GM19455 (cell line): ENCODE data around the gene MRI1.
"Not testable (repeated sequence)": the region's sequence is repeated elsewhere in the genome, so short reads cannot be mapped to it uniquely, and the experiment has no call there.

Source experiments
- ATAC-seq: cut with Tn5 transposase; IDR thresholded peaks from one replicate; pipeline ENCODE4 v1.9.1; 2021; ENCODE audit not compliant: unreplicated experiment

MRI1 gene

DNA sequence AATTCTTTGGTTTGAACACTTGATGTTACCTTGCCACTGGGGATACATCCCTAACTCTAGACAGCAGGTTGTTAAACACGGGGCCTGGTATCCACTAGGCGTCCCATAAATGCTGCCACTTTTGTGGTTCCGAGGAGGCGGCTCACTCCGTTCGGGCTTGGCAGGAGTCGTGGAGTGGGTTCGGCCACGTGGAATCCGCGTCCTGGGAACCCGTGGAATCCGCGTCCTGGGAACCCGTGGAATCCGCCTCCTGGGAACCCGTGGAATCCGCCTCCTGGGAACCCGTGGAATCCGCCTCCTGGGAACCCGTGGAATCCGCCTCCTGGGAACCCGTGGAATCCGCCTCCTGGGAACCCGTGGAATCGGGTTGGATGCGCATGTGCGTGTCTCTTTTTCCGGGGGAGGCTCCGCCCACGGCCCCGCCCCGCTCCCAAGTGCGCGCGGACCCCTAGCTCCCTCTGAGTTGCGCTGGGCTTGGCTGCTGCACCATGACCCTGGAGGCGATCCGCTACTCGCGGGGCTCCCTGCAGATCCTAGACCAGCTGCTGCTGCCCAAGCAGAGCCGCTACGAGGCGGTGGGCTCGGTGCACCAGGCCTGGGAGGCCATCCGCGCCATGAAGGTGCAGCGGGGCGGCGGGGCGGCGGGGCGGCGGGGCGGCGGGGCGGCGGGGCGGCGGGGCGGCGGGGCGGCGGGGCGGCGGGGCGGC lies at the start of gene MRI1:
Gene MRI1, plus strand, starts transcription at position 422 of the 707 bp plus-strand sequence. Its CDS starts 67 bp downstream, at position 489.
- peak; percentile 53 for ATAC-seq

- no peak for ATAC-seq
These were observed 47.1 kb upstream of the MRI1 start for GRCh38 chr19:13717194-13717643.

- ATAC-seq: no peak
These were observed 45.6 kb upstream of the MRI1 start for GRCh38 chr19:13718733-13719132.

DNA sequence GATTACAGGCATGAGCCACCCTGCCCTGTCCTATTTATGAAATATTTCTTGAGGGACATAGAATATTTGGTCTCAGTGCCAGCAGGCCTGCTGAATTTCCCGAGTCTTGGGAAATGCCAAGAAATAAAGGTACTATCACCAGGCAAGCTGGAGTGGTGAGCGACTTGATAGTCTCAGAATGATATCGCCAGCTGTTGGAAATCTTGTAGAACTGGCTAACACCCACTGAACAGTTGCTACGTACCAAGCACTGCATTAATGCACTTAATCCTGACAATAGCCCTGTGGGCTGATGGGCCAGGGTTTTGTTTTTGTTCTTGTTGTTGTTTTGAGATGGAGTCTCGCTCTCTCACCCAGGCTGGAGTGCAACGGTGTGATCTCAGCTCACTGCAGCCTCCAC lies 42.2 kb upstream of the MRI1 start:
- ATAC-seq: no peak

DNA sequence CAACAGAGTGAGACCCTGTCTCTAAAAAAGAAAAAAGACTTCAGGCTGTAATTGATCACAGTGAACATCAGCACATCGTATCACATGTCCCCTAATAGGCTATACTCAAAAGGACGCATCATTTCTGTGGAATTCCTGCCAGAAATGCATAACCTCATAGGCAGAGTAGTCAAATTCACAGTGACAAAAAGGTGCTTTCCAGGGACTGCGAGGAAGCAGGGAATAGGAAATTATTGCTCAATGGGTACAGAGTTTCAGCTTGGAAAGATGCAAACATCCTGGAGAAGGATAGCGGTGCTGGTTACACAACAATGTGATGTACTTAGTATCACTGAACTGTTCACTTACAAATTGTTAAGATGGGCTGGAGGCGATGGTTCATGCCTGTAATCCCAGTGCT lies 41.1 kb upstream of the MRI1 start:
- no peak for ATAC-seq

DNA sequence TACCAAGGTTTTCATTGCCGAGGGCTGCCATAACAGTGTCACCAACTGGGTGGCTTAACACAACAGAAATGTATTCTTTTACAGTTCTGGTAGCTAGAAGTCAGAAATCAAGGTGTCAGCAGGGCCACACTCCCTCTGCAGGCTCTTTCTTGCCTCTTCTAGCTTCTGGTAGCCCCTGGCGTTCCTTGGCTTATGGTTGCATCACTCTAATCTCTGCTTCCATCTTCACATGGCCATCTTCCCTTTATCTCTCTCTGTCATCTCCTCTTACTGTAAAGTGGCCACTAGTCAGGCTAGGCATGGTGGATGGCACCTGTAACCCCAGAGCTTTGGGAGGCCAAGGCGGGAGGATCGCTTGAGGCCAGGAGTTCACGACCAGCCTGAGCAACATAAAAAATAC lies 38.0 kb upstream of the MRI1 start:
- ATAC-seq: no peak

- ATAC-seq: no peak
These were observed 36.5 kb upstream of the MRI1 start for GRCh38 chr19:13727798-13728197.

DNA sequence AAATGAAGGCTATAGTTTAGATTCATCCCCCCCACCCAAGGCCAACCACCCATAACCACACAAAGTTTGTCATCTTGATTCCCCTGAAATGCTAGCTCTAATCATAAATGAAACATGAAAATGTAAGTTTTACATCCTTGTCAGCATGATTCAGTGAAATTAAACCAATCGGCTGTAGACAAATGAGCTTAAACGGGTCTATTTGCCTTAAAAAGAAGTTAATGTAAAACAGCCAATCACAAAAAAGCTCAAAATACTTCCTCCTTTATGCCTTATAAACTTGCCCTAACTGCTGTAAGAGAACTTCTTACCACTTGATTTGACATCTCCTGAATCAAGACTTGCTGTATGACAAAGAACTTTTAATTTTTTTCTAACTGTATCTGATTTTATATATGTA lies 34.5 kb upstream of the MRI1 start:
- no peak for ATAC-seq

DNA sequence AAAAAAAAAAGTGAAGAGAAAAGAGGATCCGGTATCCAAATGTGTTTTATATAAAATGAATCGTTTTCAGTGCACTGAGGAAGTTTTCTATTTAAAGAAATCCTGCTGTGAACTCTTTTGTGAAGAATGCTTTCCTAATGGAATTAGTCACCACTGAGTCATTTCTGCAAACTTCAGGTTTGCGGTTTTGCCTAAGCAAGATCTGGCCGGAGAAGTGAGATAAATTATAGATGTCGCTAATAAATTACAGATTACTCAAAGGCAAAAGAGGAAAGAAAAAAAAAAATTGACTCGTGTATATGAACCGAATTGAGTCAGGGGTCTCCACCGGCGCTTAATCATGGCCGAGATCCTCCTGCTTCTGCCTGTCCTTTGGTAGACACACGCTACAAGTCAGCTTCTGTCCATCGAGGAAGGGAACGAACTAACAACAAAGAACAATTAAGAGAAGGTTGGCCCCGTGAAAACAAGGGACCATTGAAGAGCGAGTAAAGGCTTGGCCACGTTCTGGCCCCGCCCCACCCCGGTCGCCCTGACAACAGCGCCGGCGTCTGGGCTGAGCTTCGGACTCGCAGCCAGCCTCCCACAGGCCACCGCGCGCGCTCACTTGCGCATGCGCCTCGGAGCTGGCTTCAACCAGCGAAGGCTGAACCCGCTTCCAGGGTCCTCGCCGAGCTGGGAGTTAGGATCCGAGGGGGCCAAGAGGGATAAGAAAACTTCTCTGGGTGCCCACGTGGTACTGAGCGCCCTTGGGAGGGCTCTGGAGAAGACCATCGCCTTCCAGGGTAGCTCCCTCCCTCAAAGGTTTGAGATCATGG lies 33.0 kb upstream of the MRI1 start:
- ATAC-seq: peak; percentile 98

- no peak for ATAC-seq
These were observed 32.0 kb upstream of the MRI1 start for GRCh38 chr19:13732337-13732736.

DNA sequence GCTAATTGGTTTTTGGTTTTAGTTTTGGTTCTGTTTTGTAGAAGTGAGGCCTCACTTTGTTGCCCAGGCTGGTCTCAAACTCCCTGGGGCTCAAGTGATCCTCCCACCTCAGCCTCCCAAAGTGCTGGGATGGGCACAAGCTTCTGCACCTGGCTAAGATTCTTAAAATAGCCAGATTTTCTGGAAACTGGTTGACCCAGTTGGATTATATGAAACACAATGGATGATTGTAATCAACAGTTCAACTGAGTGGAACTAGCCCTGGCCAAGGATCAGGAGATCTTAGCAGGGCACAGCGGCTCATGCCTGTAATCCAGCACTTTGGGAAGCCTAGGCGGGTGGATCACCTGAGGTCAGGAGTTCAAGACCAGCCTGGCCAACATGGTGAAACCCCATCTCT lies 29.6 kb upstream of the MRI1 start:
- ATAC-seq: no peak

- no peak for ATAC-seq
These were observed 26.2 kb upstream of the MRI1 start for GRCh38 chr19:13738073-13738472.

- ATAC-seq: no peak
These were observed 22.4 kb upstream of the MRI1 start for GRCh38 chr19:13741893-13742292.

GRCh38 chr19:13742756-13743155 lies 21.6 kb upstream of the MRI1 start:
- no peak for ATAC-seq

DNA sequence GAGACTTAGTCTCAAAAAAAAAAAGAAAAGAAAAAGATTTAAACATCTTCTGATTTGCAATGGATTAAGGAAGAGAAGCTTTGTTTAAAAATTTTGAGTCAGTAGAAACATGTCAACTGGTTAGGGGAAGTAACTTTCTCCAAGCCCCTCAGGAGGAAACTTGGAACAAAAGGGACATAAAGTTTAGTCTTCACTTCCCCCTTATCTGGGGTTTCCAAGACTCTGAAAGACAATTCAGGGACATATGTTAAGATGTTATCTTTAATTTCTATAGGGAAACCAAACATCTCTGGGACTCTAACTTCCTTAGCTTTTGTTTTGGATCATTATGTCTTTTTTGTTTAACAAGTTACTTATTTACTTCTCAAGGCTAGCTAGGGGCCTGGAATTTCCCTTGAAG lies 20.1 kb upstream of the MRI1 start:
- ATAC-seq: no peak

DNA sequence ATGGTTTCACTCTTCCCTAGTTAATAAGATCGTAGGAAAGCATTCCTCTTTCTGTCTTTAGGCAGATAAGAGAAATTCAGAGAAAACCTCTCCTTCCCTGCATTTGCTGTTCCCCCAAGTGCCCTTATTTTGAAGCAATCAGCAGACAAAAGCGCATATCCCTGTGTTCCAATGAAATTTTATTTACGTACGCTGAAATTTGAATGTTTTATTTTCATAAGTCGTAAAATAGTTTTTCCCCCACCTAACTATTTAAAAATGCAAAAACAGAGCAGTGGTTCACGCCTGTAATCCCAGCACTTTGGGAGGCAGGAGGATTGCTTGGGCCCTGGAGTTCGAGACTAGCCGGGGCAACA lies 17.2 kb upstream of the MRI1 start:
- ATAC-seq: no peak

DNA sequence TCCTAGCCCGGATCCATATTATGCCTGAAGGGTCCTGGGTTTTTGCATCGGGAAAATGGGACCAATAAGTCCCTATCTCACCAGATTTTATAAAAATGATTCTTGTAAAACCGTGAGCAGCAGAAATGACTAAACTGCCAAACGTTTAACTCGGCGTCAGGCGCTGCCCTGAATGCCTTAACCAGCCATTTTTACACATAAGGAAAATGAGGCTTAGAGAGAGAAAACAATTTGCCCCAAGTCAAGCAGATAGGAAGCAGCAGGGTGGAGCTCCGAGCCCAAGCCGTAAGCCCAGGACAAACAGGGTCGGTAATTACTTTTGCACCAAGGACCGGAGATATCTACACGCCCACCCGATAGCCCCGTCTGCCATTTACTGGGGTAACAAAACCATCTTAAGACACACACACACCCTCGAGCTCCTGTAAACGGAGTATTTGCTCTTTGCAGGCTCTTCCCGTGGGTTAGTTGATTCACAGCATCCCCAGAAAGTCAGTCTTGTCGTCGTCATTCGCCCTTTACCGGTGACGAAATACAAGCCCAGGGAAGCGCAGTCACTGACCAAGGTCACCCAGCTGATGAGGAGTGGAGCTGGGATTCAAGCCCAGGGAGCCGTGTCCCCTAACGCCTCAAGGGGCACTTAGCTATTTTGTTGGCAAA lies 16.0 kb upstream of the MRI1 start:
- ATAC-seq: no peak

DNA sequence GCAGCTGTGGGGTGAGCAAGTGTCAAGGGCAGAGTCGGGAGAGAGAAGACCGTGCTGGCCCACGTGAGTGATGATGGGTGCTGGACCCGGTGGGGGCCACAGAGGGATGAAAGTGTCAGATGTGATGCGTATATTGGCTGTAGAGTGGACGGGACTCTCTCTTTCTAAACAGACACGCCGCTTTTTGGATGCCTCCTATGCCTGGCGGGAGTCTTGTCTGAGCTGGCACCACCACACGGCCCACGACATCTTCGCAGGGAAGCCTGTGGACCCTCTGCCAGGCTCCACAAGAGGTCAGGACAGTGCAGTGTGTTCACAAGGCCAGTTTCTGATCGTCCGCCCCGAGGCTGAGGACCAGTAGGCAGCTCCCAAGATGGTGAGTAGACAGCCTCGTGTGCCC lies 12.9 kb upstream of the MRI1 start:
- no peak for ATAC-seq

DNA sequence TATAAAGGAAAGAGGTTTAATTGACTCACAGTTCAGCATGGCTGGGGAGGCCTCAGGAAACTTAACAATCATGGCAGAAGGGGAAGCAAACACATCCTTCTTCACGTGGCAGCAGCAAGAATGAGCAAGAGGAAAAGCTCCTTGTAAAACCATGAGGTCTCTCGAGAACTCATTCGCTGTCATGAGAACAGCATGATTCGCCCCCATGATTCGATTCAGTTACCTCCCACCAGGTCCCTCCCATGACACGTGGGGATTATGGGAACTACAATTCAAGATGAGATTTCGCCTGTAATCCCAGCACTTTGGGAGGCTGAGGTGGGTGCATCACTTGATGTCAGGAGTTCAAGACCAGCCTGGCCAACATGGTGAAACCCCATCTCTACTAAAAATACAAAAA lies 10.7 kb upstream of the MRI1 start:
- ATAC-seq: not testable (repeated sequence)

DNA sequence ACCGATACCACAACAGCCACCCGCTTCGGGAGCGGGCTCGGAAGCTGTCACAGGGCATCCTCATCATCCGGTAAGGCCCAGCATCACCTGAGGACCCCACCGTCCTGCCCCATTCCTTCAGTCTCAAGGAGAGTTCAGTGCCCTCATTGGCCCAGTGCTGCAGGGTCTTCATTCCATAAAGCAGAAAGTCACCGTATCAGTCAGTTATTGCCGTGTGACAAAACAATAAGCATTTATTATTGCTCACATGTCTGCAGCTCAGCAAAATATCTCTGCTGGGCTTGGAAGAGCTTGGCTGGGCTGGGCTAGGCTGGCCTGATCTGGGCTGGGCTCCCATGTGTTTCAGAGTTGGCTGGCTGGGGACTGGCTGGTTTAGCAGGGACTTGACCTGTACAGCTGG lies 8.1 kb upstream of the MRI1 start:
- ATAC-seq: no peak

- no peak for ATAC-seq
These were observed 6.2 kb upstream of the MRI1 start for GRCh38 chr19:13757805-13758772.
